Lower lobe of right lung (tissue), 2 donors: ENCODE results near the gene DNAJC27. TPM values are rescaled to one million over a fixed set of nuclear protein-coding genes. Genes with fewer than 3 reads are reported as not detected.

Experiments used
- ATAC-seq, 2 donors: fragments of 200-7000 bp; cut with Tn5 transposase; one replicate each; pipeline ENCODE4 v1.9.1; 2020 to 2022; ENCODE audit warnings: mild to moderate bottlenecking in 2 of 2, moderate library complexity in 2 of 2
- DNase-seq: peaks from one replicate; pipeline ENCODE4 v3.0.0-alpha.2; 2020
- H3K27ac ChIP-seq: fragments of 200-600 bp; one replicate; pipeline ENCODE4 v1.8.0; 2022
- H3K27me3 ChIP-seq: fragments of 200-600 bp; one replicate; pipeline ENCODE4 v1.8.0; 2022; ENCODE audit warnings: low read depth
- H3K36me3 ChIP-seq: fragments of 200-600 bp; one replicate; pipeline ENCODE4 v1.8.0; 2022; ENCODE audit warnings: mild to moderate bottlenecking
- H3K4me1 ChIP-seq: fragments of 200-600 bp; one replicate; pipeline ENCODE4 v1.8.0; 2022
- H3K4me3 ChIP-seq: fragments of 200-600 bp; one replicate; pipeline ENCODE4 v1.8.0; 2022; ENCODE audit warnings: mild to moderate bottlenecking
- H3K9me3 ChIP-seq: fragments of 200-600 bp; one replicate; pipeline ENCODE4 v1.8.0; 2022
- intact Hi-C: fragments of 100-400 bp; cut with DNase I; formaldehyde crosslinking; loops from one replicate; pipeline ENCODE4 v1.11.0; 2022
- total RNA-seq: library from RNA; stranded (reverse); fragmentation: NEBNext Ultra II Directional; extraction: Animal tissue kit (Norgen Biotek cat#: 25700); gene quantifications from one replicate; pipeline ENCODE4 v1.2.1, GENCODE V29; 2021
- TF ChIP-seq, protein P1 (sequence below): fragments of 200-600 bp; IDR thresholded peaks from one replicate; pipeline ENCODE4 v1.8.0; 2022; ENCODE audit warnings: antibody characterized with exemption, mild to moderate bottlenecking
- donor health status: DM: no; HTN: yes; CAD: no; lungs with severe emphysema.

DNAJC27 gene
- total RNA-seq, 1 donor from 2014 or later: 5.0 TPM

DNA sequence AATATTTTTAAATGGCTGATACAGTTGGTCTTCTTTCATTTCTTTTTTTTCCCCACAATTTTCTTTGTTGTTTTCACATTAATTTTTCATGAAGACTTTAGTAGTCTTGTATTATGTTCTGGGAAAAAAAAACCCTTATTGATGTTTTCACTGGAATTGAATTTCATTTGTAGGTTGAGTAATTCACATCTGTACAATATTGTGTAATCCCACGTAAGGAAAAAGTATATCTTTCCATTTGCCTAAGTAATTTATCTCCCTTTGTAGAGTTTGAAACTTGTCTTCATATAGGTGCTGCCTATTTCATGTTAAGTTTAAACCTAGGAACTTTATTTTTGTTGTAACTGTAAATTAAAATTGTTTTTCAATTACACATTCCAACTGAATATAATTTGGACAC lies 2.0 kb downstream of the DNAJC27 start:
- TF ChIP-seq, protein P1, sequence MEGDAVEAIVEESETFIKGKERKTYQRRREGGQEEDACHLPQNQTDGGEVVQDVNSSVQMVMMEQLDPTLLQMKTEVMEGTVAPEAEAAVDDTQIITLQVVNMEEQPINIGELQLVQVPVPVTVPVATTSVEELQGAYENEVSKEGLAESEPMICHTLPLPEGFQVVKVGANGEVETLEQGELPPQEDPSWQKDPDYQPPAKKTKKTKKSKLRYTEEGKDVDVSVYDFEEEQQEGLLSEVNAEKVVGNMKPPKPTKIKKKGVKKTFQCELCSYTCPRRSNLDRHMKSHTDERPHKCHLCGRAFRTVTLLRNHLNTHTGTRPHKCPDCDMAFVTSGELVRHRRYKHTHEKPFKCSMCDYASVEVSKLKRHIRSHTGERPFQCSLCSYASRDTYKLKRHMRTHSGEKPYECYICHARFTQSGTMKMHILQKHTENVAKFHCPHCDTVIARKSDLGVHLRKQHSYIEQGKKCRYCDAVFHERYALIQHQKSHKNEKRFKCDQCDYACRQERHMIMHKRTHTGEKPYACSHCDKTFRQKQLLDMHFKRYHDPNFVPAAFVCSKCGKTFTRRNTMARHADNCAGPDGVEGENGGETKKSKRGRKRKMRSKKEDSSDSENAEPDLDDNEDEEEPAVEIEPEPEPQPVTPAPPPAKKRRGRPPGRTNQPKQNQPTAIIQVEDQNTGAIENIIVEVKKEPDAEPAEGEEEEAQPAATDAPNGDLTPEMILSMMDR: no peak
- intact Hi-C loops: no loop called here
- Histone ChIP-seq H3K9me3 (no peaks in the 10 kb centered on the region), H3K27ac (no peak overlapping the region), H3K27me3 (no peaks in the 10 kb centered on the region), H3K36me3 (peaks cover 22% of the 10 kb centered on the region), H3K4me1 (peaks cover 12% of the 10 kb centered on the region), H3K4me3 (no peak overlapping the region)
- DNase-seq: no peak
- ATAC-seq: no peak

DNA sequence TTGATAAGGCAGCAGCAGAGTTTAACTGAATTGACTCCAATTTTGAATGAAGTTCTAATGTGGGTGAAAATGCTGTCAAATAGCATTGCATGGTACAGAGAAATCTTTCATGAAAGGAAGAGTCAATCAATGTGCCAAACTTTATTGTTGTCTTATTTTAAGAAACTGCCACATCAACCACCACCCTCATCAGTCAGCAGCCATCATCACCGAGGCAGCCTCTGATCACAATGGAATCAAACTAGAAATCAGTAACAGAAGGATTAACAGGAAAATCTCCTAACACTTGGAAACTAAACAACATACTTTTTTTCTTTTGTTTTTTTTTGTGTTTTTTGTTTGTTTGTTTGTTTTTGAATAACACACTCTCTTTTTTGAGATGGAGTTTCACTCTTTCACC lies 9.9 kb downstream of the DNAJC27 start:
- no peaks in the 10 kb centered on the region for H3K4me1 ChIP-seq
- ATAC-seq: no peak
- no peaks in the 10 kb centered on the region for H3K9me3 ChIP-seq
- peaks cover 83% of the 10 kb centered on the region for H3K36me3 ChIP-seq
- no peaks in the 10 kb centered on the region for H3K27me3 ChIP-seq
- no peak overlapping the region for H3K4me3 ChIP-seq
- intact Hi-C loops: no loop called here
- no peak overlapping the region for H3K27ac ChIP-seq
- no peak for DNase-seq
- TF ChIP-seq, protein P1: no peak

DNA sequence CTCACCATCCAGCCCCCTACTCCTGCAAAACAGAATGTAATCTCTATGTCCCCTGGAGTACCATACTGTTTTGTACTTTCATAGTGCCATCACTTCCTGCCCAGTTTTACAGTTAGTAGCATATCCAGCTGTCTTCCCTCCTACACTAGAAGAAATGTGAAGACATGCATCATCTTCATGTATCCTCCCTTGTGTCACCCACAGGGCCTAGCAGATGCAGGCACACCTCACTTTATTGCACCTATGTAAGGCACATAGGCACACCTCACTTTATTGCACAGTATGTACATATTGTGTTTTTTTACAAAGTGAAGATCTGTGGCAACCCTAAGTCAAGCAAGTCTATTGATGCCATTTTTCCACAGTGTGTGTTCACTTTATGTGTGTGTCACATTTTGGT lies 12.0 kb downstream of the DNAJC27 start:
- Histone ChIP-seq H3K36me3 (peaks cover 83% of the 10 kb centered on the region), H3K4me1 (no peaks in the 10 kb centered on the region), H3K27me3 (no peaks in the 10 kb centered on the region), H3K4me3 (no peak overlapping the region), H3K9me3 (peaks cover 9% of the 10 kb centered on the region), H3K27ac (no peak overlapping the region)
- intact Hi-C loops: no loop called here
- DNase-seq: no peak
- ATAC-seq: no peak
- TF ChIP-seq, protein P1: no peak

DNA sequence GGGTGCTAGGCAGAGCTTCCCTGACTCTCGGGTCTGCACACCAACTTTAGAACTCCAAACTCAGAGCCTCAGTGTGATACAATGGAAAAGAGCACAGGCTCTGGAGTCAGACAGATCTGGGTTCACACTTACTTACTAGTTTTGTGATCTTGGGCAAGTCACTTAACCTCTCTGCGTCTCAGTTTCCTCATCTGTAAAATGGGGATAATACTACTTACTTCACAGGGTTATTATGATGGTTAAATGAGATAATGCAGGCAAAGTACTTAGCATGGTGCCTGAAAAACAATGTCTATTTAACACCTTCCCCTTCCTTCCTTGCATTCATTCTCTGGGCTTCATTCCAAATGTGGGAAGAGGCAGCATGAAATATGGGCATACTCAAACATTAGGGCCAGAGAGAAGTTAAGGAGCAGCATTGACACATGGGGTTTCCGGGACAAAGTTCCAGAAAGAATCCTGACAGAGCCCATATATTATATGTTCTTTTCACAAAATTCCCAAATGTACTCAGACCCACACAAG lies 13.3 kb downstream of the DNAJC27 start:
- intact Hi-C loops: no loop called here
- Histone ChIP-seq H3K4me1 (no peaks in the 10 kb centered on the region), H3K27ac (no peak overlapping the region), H3K36me3 (peaks cover 78% of the 10 kb centered on the region), H3K4me3 (no peak overlapping the region), H3K9me3 (peaks cover 11% of the 10 kb centered on the region), H3K27me3 (no peaks in the 10 kb centered on the region)
- TF ChIP-seq, protein P1: no peak
- DNase-seq (no peak), ATAC-seq (no peak)

DNA sequence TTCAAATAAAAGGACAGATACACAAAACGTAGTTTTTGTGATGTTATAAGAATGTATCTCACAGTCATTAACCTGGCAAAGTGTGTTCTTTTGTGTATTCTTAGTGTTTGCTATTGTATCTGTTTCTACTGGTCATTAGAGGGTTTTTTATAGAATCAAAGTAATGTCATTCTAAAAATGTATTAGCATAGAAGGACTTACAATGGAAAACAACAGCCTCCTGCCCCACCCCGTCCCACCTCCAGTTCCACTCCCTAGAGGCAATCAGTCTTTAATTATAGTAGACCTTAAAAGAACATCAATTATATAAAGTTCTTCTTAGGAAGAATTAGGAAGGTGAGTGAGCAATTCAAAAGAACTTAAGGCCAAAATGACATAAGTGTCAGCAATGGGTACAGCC lies 13.8 kb downstream of the DNAJC27 start:
- Histone ChIP-seq H3K27ac (no peak overlapping the region), H3K36me3 (peaks cover 78% of the 10 kb centered on the region), H3K9me3 (peaks cover 11% of the 10 kb centered on the region), H3K4me1 (no peaks in the 10 kb centered on the region), H3K27me3 (no peaks in the 10 kb centered on the region), H3K4me3 (no peak overlapping the region)
- DNase-seq (no peak), ATAC-seq (no peak)
- TF ChIP-seq, protein P1: no peak
- intact Hi-C loops: no loop called here

DNA sequence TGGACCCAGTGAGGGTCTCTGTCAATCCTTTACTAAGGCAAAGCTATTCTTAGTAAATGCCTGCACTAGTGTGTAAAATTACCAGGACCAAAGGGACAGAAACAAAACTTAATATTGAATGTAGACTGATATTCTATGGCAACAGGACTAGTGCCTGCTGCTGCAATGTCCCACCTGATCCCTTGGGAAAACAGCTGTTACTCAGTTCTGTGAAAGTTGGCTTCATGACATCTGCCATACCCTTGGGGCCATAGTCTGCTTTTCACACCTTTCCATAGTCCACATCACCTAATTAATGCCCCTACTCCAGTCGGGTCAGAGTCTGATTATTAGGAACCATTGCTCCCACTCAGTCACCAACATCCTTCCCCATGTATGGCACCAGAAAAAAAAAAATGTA lies 14.5 kb downstream of the DNAJC27 start:
- Histone ChIP-seq H3K4me1 (no peaks in the 10 kb centered on the region), H3K27ac (no peak overlapping the region), H3K27me3 (no peaks in the 10 kb centered on the region), H3K9me3 (peaks cover 11% of the 10 kb centered on the region), H3K4me3 (no peak overlapping the region), H3K36me3 (peaks cover 78% of the 10 kb centered on the region)
- TF ChIP-seq, protein P1: no peak
- DNase-seq (no peak), ATAC-seq (no peak)
- intact Hi-C loops: no loop called here
